Upper lobe of right lung (tissue), 1 donor: ENCODE measurements around the gene PERM1. TPM values are rescaled to one million over a fixed set of nuclear protein-coding genes. Genes with fewer than 3 reads are reported as not detected.
A peak's percentile ranks its signal among the peaks of the same experiment; 100 is the strongest.

Experiments used
- ATAC-seq: fragments of 200-7000 bp; cut with Tn5 transposase; one replicate; pipeline ENCODE4 v1.9.1; 2020; ENCODE audit warnings: mild to moderate bottlenecking, moderate library complexity
- DNase-seq: peaks from one replicate; pipeline ENCODE4 v3.0.0-alpha.2; 2020
- H3K27ac ChIP-seq: fragments of 200-600 bp; one replicate; pipeline ENCODE4 v1.8.0; 2022
- H3K27me3 ChIP-seq: fragments of 200-600 bp; one replicate; pipeline ENCODE4 v1.8.0; 2022; ENCODE audit warnings: mild to moderate bottlenecking
- H3K36me3 ChIP-seq: fragments of 200-600 bp; one replicate; pipeline ENCODE4 v1.8.0; 2022
- H3K4me1 ChIP-seq: fragments of 200-600 bp; one replicate; pipeline ENCODE4 v1.8.0; 2022
- H3K4me3 ChIP-seq: fragments of 200-600 bp; one replicate; pipeline ENCODE4 v1.8.0; 2022; ENCODE audit warnings: mild to moderate bottlenecking
- H3K9me3 ChIP-seq: fragments of 200-600 bp; one replicate; pipeline ENCODE4 v1.8.0; 2022
- CTCF ChIP-seq: fragments of 200-600 bp; IDR thresholded peaks from one replicate; pipeline ENCODE4 v1.8.0; 2022; ENCODE audit warnings: antibody characterized with exemption
- intact Hi-C: fragments of 100-400 bp; cut with DNase I; formaldehyde crosslinking; loops from one replicate; pipeline ENCODE4 v1.11.0; 2022
- total RNA-seq: library from RNA; stranded (reverse); fragmentation: NEBNext Ultra II Directional; extraction: Animal tissue kit (Norgen Biotek cat#: 25700); gene quantifications from one replicate; pipeline ENCODE4 v1.2.1, GENCODE V29; 2021
- donor health status: DM: no; HTN: yes; CAD: no; lungs with severe emphysema.

PERM1 gene
- total RNA-seq, 1 donor from 2014 or later, result 0.35 TPM

DNA sequence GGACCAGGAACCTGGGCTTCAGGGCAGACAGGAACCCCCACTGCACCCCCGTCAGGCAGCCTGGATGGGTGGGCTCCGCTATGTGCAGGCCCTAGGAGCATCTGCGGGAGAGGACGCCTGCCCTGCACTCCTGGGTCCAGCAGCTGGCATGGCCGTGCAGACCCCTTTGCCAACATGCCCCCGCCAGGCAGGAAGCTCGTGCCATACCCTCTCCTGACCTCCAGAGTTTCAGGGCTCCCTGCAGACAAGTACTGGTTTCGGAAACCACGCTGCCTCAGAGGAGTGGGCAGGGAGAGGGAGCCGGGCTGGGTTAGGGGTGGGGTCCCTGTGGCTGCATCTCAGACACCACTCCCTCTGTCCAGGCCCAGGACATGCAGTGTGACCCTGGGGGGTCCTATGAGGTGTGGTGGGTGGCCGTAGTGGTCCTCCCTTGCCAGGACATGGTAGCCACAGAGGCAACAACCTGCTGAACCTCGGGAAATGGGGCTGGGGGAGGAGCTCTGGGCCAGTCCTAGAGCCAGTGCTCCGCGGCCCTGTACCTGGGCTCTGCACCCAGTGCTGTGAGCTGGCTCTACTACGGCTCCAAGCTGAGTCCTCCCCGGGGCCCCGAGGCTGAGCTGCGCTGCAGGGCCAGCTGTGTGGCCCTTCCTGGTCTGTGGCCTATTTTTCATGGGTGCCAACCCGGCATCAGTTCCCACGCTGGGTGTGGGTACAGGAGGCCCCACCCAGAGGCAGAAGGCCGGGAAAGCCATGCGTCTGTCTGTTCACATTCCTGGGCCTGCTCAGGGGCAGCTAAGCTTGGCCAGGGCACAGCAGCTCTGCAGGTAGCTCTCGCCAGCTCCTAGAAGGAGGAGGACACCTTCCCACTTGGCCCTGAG lies 14.2 kb downstream of the PERM1 start:
- H3K9me3 ChIP-seq, result no peaks in the 10 kb centered on the region
- H3K36me3 ChIP-seq, result no peaks in the 10 kb centered on the region
- H3K4me1 ChIP-seq, result peaks cover 12% of the 10 kb centered on the region
- no peak for ATAC-seq
- no peak for DNase-seq
- intact Hi-C loops, result loop anchor here (10.0 kb wide), 1 partner anchor 63 kb away; no protein-coding TSS in a partner anchor
- TF ChIP-seq CTCF, result no peak
- H3K27me3 ChIP-seq, result peaks cover 27% of the 10 kb centered on the region
- peak overlapping the region; percentile 83 for H3K4me3 ChIP-seq
- H3K27ac ChIP-seq, result no peak overlapping the region

DNA sequence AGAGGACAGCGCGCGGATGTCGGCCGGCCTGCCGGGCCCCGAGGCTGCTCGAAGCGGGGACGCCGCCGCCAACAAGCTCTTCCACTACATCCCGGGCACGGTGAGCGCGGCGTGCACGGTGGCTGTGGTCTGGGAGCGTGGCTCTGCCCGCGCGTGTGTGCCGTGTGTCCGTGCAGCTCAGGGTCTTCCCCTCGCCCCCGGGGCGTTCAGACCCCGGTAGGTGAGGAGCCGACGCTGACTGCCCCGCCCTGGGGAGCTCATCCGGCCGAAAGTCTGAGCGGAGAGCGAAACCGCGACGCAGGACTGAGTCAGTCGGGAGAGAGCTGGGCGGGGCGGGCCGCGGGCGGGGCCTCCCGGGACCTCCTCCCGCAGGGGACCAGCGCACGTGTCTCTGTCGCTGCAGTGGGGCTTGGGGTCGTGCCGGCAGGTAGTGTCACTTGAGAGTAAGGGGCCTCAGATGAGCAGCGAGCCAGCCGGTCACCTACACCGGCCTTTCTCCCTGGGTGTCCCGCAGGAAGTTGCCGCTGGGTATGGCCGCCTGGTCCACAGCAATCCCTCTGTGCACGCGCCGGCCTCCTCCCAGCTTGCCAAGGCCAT lies 15.1 kb downstream of the PERM1 start:
- Histone ChIP-seq H3K4me3 (peak overlapping the region; percentile 83), H3K36me3 (no peaks in the 10 kb centered on the region), H3K27ac (peak overlapping the region; percentile 78), H3K9me3 (no peaks in the 10 kb centered on the region), H3K4me1 (peaks cover 12% of the 10 kb centered on the region), H3K27me3 (peaks cover 18% of the 10 kb centered on the region)
- no peak for TF ChIP-seq CTCF
- DNase-seq, result peak; percentile 89
- peak; percentile 82 for ATAC-seq
- intact Hi-C loops, result loop anchor here (10.0 kb wide), 1 partner anchor 62 kb away; no protein-coding TSS in a partner anchor

DNA sequence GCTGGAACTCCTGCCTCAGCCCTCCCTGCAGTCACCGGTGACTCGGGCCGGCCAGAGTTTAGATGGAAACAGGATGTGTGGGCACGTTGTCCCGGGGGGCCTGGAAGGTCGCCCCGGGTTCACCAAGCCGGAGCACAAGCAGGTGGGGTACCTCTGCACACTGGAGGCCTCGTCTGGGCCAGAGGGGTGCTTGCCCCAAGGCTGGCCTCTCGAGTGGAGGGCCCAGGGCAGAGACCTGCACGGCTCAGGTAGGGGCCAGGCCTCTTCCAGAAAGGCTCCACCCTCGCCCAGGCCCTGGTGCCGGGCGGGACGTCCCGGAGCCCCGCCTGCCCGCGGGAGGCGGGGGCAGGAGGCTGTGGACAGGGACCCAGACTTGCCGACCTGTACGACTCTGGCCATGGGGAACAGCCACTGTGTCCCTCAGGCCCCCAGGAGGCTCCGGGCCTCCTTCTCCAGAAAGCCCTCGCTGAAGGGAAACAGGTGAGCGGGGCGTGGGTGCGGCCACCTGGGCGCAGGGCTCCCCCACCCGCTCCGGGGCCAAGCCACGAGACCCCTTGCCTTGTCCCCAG lies 15.7 kb downstream of the PERM1 start, which contains the start of gene PLEKHN1:
Gene PLEKHN1 (plus strand): TSS at position 348 of the 569 bp plus-strand sequence. CDS start 50 bp downstream, at position 398.
- intact Hi-C loops, result loop anchor here (10.0 kb wide), 1 partner anchor 61 kb away; no protein-coding TSS in a partner anchor
- H3K36me3 ChIP-seq, result no peaks in the 10 kb centered on the region
- ATAC-seq (peak; percentile 80), DNase-seq (no peak)
- H3K9me3 ChIP-seq, result no peaks in the 10 kb centered on the region
- H3K4me3 ChIP-seq, result peak within 1 kb of the TSS; percentile 83
- peak within 1 kb of the TSS; percentile 78 for H3K27ac ChIP-seq
- peaks cover 15% of the 10 kb centered on the region for H3K4me1 ChIP-seq
- H3K27me3 ChIP-seq, result peaks cover 13% of the 10 kb centered on the region
- TF ChIP-seq CTCF, result no peak

- TF ChIP-seq CTCF, result no peak
- no peak for DNase-seq
Measured at GRCh38 chr1:965526-966134, 16.3 kb downstream of the PERM1 start.

More at GRCh38 chr1:965526-966134, 16.3 kb downstream of the PERM1 start:
- H3K4me1 ChIP-seq, result peaks cover 17% of the 10 kb centered on the region
- intact Hi-C loops, result loop anchor here (10.0 kb wide), 1 partner anchor 61 kb away; no protein-coding TSS in a partner anchor
- no peak for ATAC-seq
- H3K36me3 ChIP-seq, result no peaks in the 10 kb centered on the region
- no peak overlapping the region for H3K4me3 ChIP-seq
- H3K9me3 ChIP-seq, result no peaks in the 10 kb centered on the region
- peaks cover 7% of the 10 kb centered on the region for H3K27me3 ChIP-seq
- no peak overlapping the region for H3K27ac ChIP-seq
